GM19099 (cell line): ENCODE results near the gene COMP.

Experiments
- POLR2A ChIP-seq: IDR thresholded peaks from 3 replicates; pipeline ENCODE4 v1.6.1; 2011; ENCODE audit warnings: low read depth; ENCODE audit not compliant: insufficient read length; ENCODE audit errors: extremely low read depth

COMP gene

GRCh38 chr19:18780631-18781030, 10.5 kb downstream of the COMP start:
- no peak for TF ChIP-seq POLR2A

GRCh38 chr19:18780081-18780480, 11.0 kb downstream of the COMP start:
- TF ChIP-seq POLR2A = no peak

GRCh38 chr19:18778826-18779495, 12.1 kb downstream of the COMP start:
- TF ChIP-seq POLR2A = no peak

GRCh38 chr19:18778076-18778389, 13.1 kb downstream of the COMP start:
- TF ChIP-seq POLR2A = no peak

- no peak for TF ChIP-seq POLR2A
Observed at GRCh38 chr19:18777301-18778075, 13.6 kb downstream of the COMP start.

- TF ChIP-seq POLR2A = no peak
Observed at GRCh38 chr19:18776736-18777135, 14.4 kb downstream of the COMP start.

GRCh38 chr19:18776288-18776594, 14.9 kb downstream of the COMP start:
- TF ChIP-seq POLR2A = no peak

- TF ChIP-seq POLR2A = no peak
Observed at GRCh38 chr19:18775586-18776287, 15.4 kb downstream of the COMP start.

- no peak for TF ChIP-seq POLR2A
Observed at GRCh38 chr19:18774782-18775444, 16.2 kb downstream of the COMP start.

GRCh38 chr19:18774107-18774506, 17.0 kb downstream of the COMP start:
- no peak for TF ChIP-seq POLR2A

GRCh38 chr19:18773682-18774081, 17.4 kb downstream of the COMP start:
- no peak for TF ChIP-seq POLR2A

GRCh38 chr19:18772620-18773587, 18.2 kb downstream of the COMP start:
- TF ChIP-seq POLR2A = no peak

- no peak for TF ChIP-seq POLR2A
Observed at GRCh38 chr19:18771328-18772242, 19.5 kb downstream of the COMP start.

- no peak for TF ChIP-seq POLR2A
Observed at GRCh38 chr19:18770663-18771327, 20.3 kb downstream of the COMP start.
